GM12878 (cell line): ENCODE data around the gene GSTP1. TPM values are rescaled to one million over a fixed set of nuclear protein-coding genes. Genes with fewer than 3 reads are reported as not detected.

ENCODE experiments used
- BACH1 ChIP-seq: fragments of 450-650 bp; IDR thresholded peaks from 2 replicates; pipeline ENCODE4 v1.6.1; 2017; ENCODE audit warnings: mild to moderate bottlenecking, borderline replicate concordance
- CREB1 ChIP-seq: IDR thresholded peaks from 2 replicates; pipeline ENCODE4 v1.6.1; 2012; ENCODE audit warnings: low read depth, mild to moderate bottlenecking, inconsistent platforms
- EED ChIP-seq: sonication (generic); IDR thresholded peaks from 2 replicates; pipeline ENCODE4 v1.6.1; 2016; ENCODE audit warnings: antibody characterized with exemption, low read depth
- ETV6 ChIP-seq, 2 experiments: fragments of 450-650 bp in 1 of 2; IDR thresholded peaks in 1 of 2; conservative IDR thresholded peaks in 1 of 2; 2 replicates each; pipeline ENCODE4 v1.6.1; 2014; ENCODE audit warnings: antibody characterized with exemption in 1 of 2, borderline replicate concordance in 1 of 2, low read depth in 1 of 2, mild to moderate bottlenecking in 1 of 2, moderate library complexity in 1 of 2
- GATAD2B ChIP-seq: fragments of 450-650 bp; conservative IDR thresholded peaks from 2 replicates; pipeline ENCODE4 v1.6.1; 2017; ENCODE audit warnings: low read depth, mild to moderate bottlenecking, moderate library complexity
- MXI1 ChIP-seq: fragments of 150-350 bp; IDR thresholded peaks from 2 replicates; pipeline ENCODE4 v1.6.1; 2011; ENCODE audit warnings: low read depth, mild to moderate bottlenecking, inconsistent platforms, low read length, improper control_type of control experiment
- RFX5 ChIP-seq: IDR thresholded peaks from 2 replicates; pipeline ENCODE4 v1.6.1; 2011; ENCODE audit warnings: low read depth, low read length, improper control_type of control experiment
- SUPT20H ChIP-seq: IDR thresholded peaks from 2 replicates; pipeline ENCODE4 v1.6.1; 2011; ENCODE audit warnings: low read depth, mild to moderate bottlenecking, low read length, moderate library complexity, borderline replicate concordance; ENCODE audit not compliant: control insufficient read depth
- YY1 ChIP-seq: IDR thresholded peaks from 2 replicates; pipeline ENCODE4 v1.6.1; 2011; ENCODE audit warnings: low read depth, mild to moderate bottlenecking, low read length
- ZSCAN29 ChIP-seq: fragments of 450-650 bp; IDR thresholded peaks from 2 replicates; pipeline ENCODE4 v1.6.1; 2017; ENCODE audit warnings: mild to moderate bottlenecking, moderate library complexity
- polyA plus RNA-seq, 11 experiments: library from polyadenylated mRNA; depleted of rRNA in 4 of 11; unstranded in 6 of 11; stranded (reverse) in 5 of 11; fragments of >200 nt; fragmentation: Nextera tagmentation in 4 of 11; fragmentation: Illumina TruSeq in 1 of 11; extraction: Ambion mirVana in 4 of 11; extraction: Trizol in 1 of 11; gene quantifications; 1 replicate in 1 of 11; 2 replicates in 10 of 11; pipeline versions ENCODE4 v1.2.1 to v1.2.3, GENCODE V29; 2011 to 2016; ENCODE audit warnings: inconsistent platforms in 2 of 11, missing spikeins in 2 of 11, low read depth in 1 of 11
- total RNA-seq, 4 experiments: library from RNA; depleted of rRNA in 3 of 4; stranded (reverse); fragments of >200 nt in 3 of 4; fragmentation: Illumina TruSeq in 1 of 4; extraction: Trizol in 1 of 4; gene quantifications; 2 replicates each; pipeline versions ENCODE4 v1.2.1 to v1.2.3, GENCODE V29; 2013 to 2021
- TF ChIP-seq, protein P1 (sequence below): fragments of 450-650 bp; formaldehyde crosslinking; IDR thresholded peaks from 2 replicates; pipeline ENCODE4 v1.4.0; 2020; ENCODE audit warnings: mild to moderate bottlenecking, moderate library complexity
- TF ChIP-seq, protein P2 (sequence below), 3 experiments: IDR thresholded peaks in 2 of 3; conservative IDR thresholded peaks in 1 of 3; 2 replicates each; pipeline ENCODE4 v1.5.1; 2011; ENCODE audit warnings: low read depth in 3 of 3, low read length in 3 of 3, mild to moderate bottlenecking in 3 of 3, control low read depth in 2 of 3, moderate library complexity in 2 of 3, inconsistent platforms in 1 of 3, mixed read lengths in 1 of 3; ENCODE audit not compliant: control insufficient read depth in 2 of 3, insufficient read depth in 1 of 3; ENCODE audit errors: extremely low read depth in 1 of 3

Gene GSTP1
- total and polyA plus RNA-seq, 10 of the 15 experiments (the other 5 are each of a cell fraction or from before 2014, with no cell fraction given) = 469 to 1,788 (median 955) TPM

DNA sequence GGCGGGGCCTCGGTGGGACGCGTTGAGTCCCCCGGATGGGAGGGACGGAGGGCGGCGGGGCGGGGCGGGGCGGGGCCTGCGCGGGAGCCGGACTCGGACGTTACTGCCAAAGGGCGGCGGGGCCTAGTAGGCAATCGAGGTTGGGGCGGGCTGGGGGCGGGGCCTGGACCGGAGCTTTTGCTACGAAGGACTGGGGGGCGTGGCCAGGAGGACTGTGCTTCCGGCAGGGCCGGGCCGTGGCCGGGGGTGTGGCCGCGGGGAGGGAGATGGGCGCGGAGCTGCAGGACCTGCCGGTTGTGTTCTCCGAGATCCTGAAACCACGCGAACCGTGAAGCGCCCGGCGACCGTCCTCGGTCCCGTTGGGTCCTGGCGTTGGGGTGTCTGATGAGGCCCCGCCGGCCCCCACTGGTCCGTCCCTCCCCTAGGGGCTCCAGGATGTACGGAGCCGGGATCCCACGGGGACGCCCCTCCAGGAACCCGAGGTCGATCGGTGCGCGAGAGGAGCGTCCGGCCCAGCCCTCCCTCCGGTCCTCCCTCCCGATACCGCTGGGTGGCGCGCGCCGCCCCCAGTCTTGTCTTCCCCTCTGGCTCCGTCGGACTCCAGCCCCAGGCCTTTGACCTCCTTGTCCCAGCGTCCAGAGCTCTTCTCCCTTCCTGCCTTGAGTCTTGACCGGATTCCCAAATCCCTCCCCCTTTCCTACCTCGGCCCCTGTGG is 46.8 kb downstream of the GSTP1 start (continued):
- TF ChIP-seq RFX5 = no peak
- TF ChIP-seq GATAD2B = peak; percentile 87
- no peak for TF ChIP-seq SUPT20H
- TF ChIP-seq CREB1 = no peak; the same call in 1 of the 2 replicates
- TF ChIP-seq BACH1 = peak; percentile 74; the same call in 1 of the 2 replicates
- TF ChIP-seq, protein P1, sequence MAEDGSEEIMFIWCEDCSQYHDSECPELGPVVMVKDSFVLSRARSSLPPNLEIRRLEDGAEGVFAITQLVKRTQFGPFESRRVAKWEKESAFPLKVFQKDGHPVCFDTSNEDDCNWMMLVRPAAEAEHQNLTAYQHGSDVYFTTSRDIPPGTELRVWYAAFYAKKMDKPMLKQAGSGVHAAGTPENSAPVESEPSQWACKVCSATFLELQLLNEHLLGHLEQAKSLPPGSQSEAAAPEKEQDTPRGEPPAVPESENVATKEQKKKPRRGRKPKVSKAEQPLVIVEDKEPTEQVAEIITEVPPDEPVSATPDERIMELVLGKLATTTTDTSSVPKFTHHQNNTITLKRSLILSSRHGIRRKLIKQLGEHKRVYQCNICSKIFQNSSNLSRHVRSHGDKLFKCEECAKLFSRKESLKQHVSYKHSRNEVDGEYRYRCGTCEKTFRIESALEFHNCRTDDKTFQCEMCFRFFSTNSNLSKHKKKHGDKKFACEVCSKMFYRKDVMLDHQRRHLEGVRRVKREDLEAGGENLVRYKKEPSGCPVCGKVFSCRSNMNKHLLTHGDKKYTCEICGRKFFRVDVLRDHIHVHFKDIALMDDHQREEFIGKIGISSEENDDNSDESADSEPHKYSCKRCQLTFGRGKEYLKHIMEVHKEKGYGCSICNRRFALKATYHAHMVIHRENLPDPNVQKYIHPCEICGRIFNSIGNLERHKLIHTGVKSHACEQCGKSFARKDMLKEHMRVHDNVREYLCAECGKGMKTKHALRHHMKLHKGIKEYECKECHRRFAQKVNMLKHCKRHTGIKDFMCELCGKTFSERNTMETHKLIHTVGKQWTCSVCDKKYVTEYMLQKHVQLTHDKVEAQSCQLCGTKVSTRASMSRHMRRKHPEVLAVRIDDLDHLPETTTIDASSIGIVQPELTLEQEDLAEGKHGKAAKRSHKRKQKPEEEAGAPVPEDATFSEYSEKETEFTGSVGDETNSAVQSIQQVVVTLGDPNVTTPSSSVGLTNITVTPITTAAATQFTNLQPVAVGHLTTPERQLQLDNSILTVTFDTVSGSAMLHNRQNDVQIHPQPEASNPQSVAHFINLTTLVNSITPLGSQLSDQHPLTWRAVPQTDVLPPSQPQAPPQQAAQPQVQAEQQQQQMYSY (CRISPR knock-in tag) = no peak
- TF ChIP-seq MXI1 = peak; percentile 44; the same call in 1 of the 2 replicates
- TF ChIP-seq ETV6 (conservative IDR thresholded peaks at IDR 0.05 in 1 of 2, IDR thresholded peaks at IDR 0.05 in 1 of 2; ENCODE audit: borderline replicate concordance in 1 of 2, low read depth in 1 of 2) = no peak
- TF ChIP-seq EED = peak; percentile 31; the same call in 1 of the 2 replicates
- TF ChIP-seq, protein P2, sequence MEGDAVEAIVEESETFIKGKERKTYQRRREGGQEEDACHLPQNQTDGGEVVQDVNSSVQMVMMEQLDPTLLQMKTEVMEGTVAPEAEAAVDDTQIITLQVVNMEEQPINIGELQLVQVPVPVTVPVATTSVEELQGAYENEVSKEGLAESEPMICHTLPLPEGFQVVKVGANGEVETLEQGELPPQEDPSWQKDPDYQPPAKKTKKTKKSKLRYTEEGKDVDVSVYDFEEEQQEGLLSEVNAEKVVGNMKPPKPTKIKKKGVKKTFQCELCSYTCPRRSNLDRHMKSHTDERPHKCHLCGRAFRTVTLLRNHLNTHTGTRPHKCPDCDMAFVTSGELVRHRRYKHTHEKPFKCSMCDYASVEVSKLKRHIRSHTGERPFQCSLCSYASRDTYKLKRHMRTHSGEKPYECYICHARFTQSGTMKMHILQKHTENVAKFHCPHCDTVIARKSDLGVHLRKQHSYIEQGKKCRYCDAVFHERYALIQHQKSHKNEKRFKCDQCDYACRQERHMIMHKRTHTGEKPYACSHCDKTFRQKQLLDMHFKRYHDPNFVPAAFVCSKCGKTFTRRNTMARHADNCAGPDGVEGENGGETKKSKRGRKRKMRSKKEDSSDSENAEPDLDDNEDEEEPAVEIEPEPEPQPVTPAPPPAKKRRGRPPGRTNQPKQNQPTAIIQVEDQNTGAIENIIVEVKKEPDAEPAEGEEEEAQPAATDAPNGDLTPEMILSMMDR (IDR thresholded peaks at IDR 0.05 in 2 of 3, conservative IDR thresholded peaks at IDR 0.05 in 1 of 3; ENCODE audit: control insufficient read depth in 2 of 3, extremely low read depth in 1 of 3, insufficient read depth in 1 of 3, low read depth in 3 of 3, low read length in 3 of 3) = peak; percentile 54 to 72 (median 67)
- TF ChIP-seq YY1 = peak; percentile 55; the same call in 1 of the 2 replicates
- TF ChIP-seq ZSCAN29 = no peak
